HG03460 (cell line): ENCODE data around the gene FAIM2.
A peak's percentile ranks its signal among the peaks of the same experiment; 100 is the strongest.

Experiments used
- ATAC-seq: cut with Tn5 transposase; IDR thresholded peaks from one replicate; pipeline ENCODE4 v1.9.1; 2021; ENCODE audit not compliant: unreplicated experiment

FAIM2 gene

GRCh38 chr12:49903700-49904423 lies at the start of gene FAIM2:
TSS of gene FAIM2 (minus strand) at chr12:49903900. CDS start at chr12:49903792, 108 bp downstream.
- no peak for ATAC-seq

- no peak for ATAC-seq
Observed at GRCh38 chr12:49953151-49953550, 49.5 kb upstream of the FAIM2 start.

GRCh38 chr12:49952391-49953055 lies 48.8 kb upstream of the FAIM2 start:
- no peak for ATAC-seq

GRCh38 chr12:49951411-49952240 lies 47.9 kb upstream of the FAIM2 start:
- no peak for ATAC-seq

GRCh38 chr12:49950273-49951251 lies 46.9 kb upstream of the FAIM2 start, which contains the start of gene AQP2:
TSS of gene AQP2 (plus strand) at chr12:49950737. CDS start at chr12:49950831, 94 bp downstream.
- ATAC-seq: no peak

GRCh38 chr12:49949866-49950265 lies 46.2 kb upstream of the FAIM2 start:
- no peak for ATAC-seq

- ATAC-seq: no peak
Observed at GRCh38 chr12:49948866-49949845, 45.5 kb upstream of the FAIM2 start.

GRCh38 chr12:49947593-49948226 lies 44.0 kb upstream of the FAIM2 start:
- ATAC-seq: no peak

- no peak for ATAC-seq
Observed at GRCh38 chr12:49946497-49946896, 42.8 kb upstream of the FAIM2 start.

- ATAC-seq: no peak
Observed at GRCh38 chr12:49946086-49946485, 42.4 kb upstream of the FAIM2 start.

GRCh38 chr12:49945394-49946080 lies 41.8 kb upstream of the FAIM2 start:
- peak; percentile 84 for ATAC-seq

GRCh38 chr12:49944718-49945117 lies 41.0 kb upstream of the FAIM2 start:
- ATAC-seq: no peak

GRCh38 chr12:49944046-49944445 lies 40.3 kb upstream of the FAIM2 start:
- ATAC-seq: no peak

GRCh38 chr12:49943625-49943960 lies 39.9 kb upstream of the FAIM2 start:
- no peak for ATAC-seq

- no peak for ATAC-seq
Observed at GRCh38 chr12:49942921-49943624, 39.4 kb upstream of the FAIM2 start.

GRCh38 chr12:49942512-49942893 lies 38.8 kb upstream of the FAIM2 start:
- no peak for ATAC-seq
